Measurements from ENCODE around the gene FCF1.

DNA sequence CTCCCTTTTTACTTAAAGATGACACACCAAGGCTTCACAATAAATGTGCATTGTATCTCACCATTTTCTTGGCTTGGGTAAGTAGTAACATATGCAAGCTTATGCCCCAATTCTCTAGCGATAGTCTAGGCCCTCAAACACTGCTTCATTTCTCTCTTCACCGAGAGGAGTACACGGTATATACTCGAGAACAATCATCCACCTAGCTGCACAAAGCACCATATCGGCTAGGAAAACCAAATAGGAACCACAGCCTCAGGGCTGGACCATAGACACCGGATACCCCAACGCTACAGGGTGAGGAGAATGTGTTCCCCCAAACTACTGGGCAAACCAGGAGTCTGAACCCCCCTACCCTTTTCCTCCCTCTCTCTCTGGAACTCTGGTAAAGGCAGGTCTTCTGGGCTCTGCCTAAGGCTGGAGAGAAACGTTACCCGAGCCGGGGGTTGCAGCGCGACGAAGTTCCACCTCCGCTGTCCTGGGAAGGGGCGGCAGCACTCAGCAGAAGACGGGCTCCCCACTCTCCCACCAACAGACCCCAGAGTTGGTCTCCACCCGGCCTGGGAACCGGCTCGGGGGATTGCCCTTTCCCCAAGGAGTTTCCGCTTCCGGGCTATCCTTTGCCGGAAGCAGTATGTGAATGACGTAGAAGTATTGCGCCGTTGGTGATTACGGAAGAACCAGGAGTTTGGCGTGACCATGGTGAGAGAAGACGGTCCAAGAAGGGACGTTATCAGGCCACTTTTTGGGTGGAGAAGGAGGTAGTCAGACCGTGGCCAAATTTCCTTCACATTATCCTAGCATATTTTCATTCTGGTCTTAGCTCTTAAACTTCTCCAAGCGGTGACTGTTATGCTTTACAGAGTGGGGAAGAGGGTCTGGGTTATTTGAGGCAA, at the start of gene FCF1, which contains the start of gene AREL1:
- TF ChIP-seq EZH2 (IDR thresholded peaks at IDR 0.05; ENCODE audit: insufficient read depth, poor library complexity, severe bottlenecking) = no peak
- no peak for TF ChIP-seq EZH2phosphoT487 (IDR thresholded peaks at IDR 0.05; ENCODE audit: insufficient read depth, low read depth)
